Activated CD8-positive, alpha-beta memory T cell treated with anti-CD3 and anti-CD28 coated beads, Interleukin-2, amount 10 ng/mL, durations not matched to agents 7 days and 5 days (primary cell): Measurements from ENCODE around the gene GALNT18. TPM values are rescaled to one million over a fixed set of nuclear protein-coding genes. Genes with fewer than 3 reads are reported as not detected.

ENCODE experiments used
- ATAC-seq: fragments of 150-1000 bp; cut with Tn5 transposase; one replicate; pipeline ENCODE4 v1.10.0; 2021; ENCODE audit warnings: moderate library complexity
- CTCF ChIA-PET: fragments of 350-600 bp; sonication (Branson Sonifier 250); formaldehyde crosslinking; loops from one replicate; lab custom pipeline; 2021; ENCODE audit warnings: antibody characterized with exemption; lab: Charles Lee
- DNase-seq: peaks from one replicate; pipeline ENCODE4 v3.0.0-alpha.2; 2020
- H3K27ac Mint-ChIP-seq: one replicate; pipeline ENCODE4 v1.8.0; 2021; ENCODE audit warnings: mild to moderate bottlenecking, mixed read lengths
- H3K27me3 Mint-ChIP-seq: one replicate; pipeline ENCODE4 v1.8.0; 2021; ENCODE audit warnings: mixed read lengths
- H3K36me3 Mint-ChIP-seq: one replicate; pipeline ENCODE4 v1.8.0; 2021; ENCODE audit warnings: mild to moderate bottlenecking, mixed read lengths
- H3K4me1 Mint-ChIP-seq: one replicate; pipeline ENCODE4 v1.8.0; 2021; ENCODE audit warnings: mixed read lengths
- H3K4me3 Mint-ChIP-seq: one replicate; pipeline ENCODE4 v1.8.0; 2021; ENCODE audit warnings: mild to moderate bottlenecking, moderate library complexity, mixed read lengths
- H3K9me3 Mint-ChIP-seq: one replicate; pipeline ENCODE4 v1.8.0; 2022; ENCODE audit warnings: low read depth, mixed read lengths
- total RNA-seq, 2 experiments: library from RNA; stranded (reverse); gene quantifications; one replicate each; pipeline ENCODE4 v1.2.3, GENCODE V29; 2021

Gene GALNT18
- total RNA-seq, 2 experiments from 2014 or later: 0.32 to 0.70 TPM

DNA sequence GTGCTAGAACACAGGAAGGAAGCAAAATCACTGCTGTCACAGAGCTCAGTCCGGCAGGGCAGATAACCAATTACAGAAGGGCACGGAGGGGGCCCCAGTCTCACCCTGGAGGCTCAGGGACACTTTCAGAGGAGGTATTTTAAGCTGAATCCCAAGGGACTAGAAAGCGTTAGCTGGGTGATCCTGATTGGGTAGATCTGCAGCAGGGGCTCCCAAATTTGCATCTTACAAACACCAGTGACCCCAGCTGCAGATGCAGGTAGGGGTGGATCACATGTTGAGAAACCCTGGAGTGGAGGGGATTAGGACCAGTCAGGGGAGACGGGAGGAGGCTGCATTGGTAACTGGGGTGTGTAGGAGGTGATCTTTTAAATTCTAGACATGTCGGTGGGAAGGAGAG lies 360.2 kb downstream of the GALNT18 start:
- no peak overlapping the region for H3K27ac Mint-ChIP-seq
- H3K27me3 Mint-ChIP-seq: peaks cover 11% of the 10 kb centered on the region
- DNase-seq: peak; percentile 34
- no peaks in the 10 kb centered on the region for H3K36me3 Mint-ChIP-seq
- H3K4me3 Mint-ChIP-seq: no peak overlapping the region
- no peak for ATAC-seq
- no peaks in the 10 kb centered on the region for H3K9me3 Mint-ChIP-seq
- CTCF ChIA-PET: interaction anchor here (1.5 kb wide), 1 partner anchor 225 kb away, joined by 6 read pairs; no protein-coding TSS in a partner anchor
- H3K4me1 Mint-ChIP-seq: no peaks in the 10 kb centered on the region

DNA sequence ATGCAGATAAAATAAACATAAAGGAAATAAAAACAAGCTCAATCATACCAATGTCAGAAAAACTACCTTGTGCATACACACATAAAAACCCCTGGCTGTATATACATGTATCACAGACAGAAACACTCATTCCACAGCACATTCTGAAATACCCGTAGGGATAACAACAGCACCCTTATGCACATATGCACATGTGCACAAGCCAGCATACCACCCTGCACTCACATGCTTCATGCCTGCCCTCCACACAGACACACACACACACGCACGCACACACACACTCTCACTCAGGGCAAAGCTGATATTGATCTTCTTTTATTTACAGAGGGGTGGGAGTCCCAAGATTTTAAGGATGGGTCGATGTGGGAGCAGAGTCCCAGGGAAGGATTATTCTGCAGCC lies 360.9 kb downstream of the GALNT18 start:
- CTCF ChIA-PET: interaction anchor here (0.5 to 1.1 kb wide), 3 partner anchors 104 to 785 kb away, joined by 3 to 4 read pairs (median 3); no protein-coding TSS in a partner anchor
- H3K36me3 Mint-ChIP-seq: no peaks in the 10 kb centered on the region
- peaks cover 11% of the 10 kb centered on the region for H3K27me3 Mint-ChIP-seq
- no peaks in the 10 kb centered on the region for H3K9me3 Mint-ChIP-seq
- no peak overlapping the region for H3K4me3 Mint-ChIP-seq
- no peak for DNase-seq
- ATAC-seq: no peak
- no peaks in the 10 kb centered on the region for H3K4me1 Mint-ChIP-seq
- no peak overlapping the region for H3K27ac Mint-ChIP-seq

DNA sequence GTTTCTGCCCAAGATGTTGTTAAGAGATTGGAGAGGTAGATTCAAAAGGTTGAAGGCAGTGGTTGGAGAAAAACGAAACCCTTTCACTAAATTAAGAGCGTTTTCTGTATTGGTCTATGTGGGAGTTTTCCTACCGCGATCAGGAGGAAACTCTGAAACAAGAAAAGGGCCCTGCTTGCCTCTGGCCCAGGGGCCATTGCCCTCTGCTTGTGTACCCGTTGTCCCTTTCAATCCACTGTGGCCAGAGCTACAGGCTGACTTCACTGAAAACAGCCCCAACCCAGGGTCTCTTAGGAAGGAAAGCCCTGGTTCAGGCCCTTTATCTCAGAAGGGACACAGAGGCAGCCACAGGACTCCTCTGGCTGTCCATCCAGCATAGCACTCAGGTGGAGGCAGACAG lies 367.8 kb downstream of the GALNT18 start:
- H3K27ac Mint-ChIP-seq: no peak overlapping the region
- DNase-seq (no peak), ATAC-seq (no peak)
- no peaks in the 10 kb centered on the region for H3K36me3 Mint-ChIP-seq
- H3K4me1 Mint-ChIP-seq: no peaks in the 10 kb centered on the region
- H3K9me3 Mint-ChIP-seq: no peaks in the 10 kb centered on the region
- peaks cover 10% of the 10 kb centered on the region for H3K27me3 Mint-ChIP-seq
- CTCF ChIA-PET: no interaction called here
- H3K4me3 Mint-ChIP-seq: no peak overlapping the region

DNA sequence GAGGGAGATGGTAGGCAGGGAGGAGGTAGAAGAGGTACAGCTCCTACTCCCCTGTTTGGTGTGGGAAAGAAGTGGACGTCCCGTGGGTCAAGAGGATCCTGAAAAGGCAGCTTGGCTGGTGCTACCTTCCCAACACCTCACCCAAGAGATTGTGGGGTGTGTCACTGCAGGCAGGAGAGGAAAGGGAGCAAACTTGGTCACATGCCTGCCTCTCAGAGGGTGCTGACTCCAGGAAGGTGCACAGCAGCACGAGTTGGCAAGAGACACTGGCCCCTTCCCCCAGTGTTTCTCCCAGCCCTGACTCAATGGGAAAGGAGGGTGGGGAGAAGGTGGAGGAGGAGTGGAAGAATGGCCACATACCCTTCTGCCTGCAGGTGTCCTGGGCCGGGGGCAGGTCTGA lies 368.3 kb downstream of the GALNT18 start:
- Mint-ChIP-seq H3K27me3 (peaks cover 10% of the 10 kb centered on the region), H3K27ac (no peak overlapping the region), H3K4me1 (no peaks in the 10 kb centered on the region), H3K4me3 (no peak overlapping the region), H3K9me3 (no peaks in the 10 kb centered on the region), H3K36me3 (no peaks in the 10 kb centered on the region)
- DNase-seq (no peak), ATAC-seq (no peak)
- CTCF ChIA-PET: no interaction called here

DNA sequence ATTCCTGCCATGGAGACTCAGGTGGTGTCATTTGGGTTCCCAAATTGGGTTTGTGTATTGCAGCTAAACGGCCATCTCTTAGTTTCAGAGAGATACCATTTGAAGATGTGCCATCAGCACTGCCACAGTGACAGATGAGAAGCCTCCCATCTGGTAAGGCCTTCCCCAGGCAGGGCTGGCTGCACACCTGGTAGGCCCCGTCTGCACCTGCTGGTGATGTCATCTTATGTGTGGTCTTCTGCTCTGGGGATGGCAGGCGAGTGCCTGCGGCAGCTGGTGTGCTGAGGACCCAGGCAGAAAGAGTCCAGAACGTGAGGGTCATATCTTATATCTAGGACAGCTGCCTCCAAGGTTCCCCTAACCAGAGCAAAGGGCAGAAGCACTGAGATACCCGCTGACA lies 369.4 kb downstream of the GALNT18 start:
- ATAC-seq (no peak), DNase-seq (no peak)
- Mint-ChIP-seq H3K9me3 (no peaks in the 10 kb centered on the region), H3K4me3 (no peak overlapping the region), H3K27ac (no peak overlapping the region), H3K4me1 (no peaks in the 10 kb centered on the region), H3K36me3 (no peaks in the 10 kb centered on the region), H3K27me3 (peaks cover 10% of the 10 kb centered on the region)
- CTCF ChIA-PET: no interaction called here

DNA sequence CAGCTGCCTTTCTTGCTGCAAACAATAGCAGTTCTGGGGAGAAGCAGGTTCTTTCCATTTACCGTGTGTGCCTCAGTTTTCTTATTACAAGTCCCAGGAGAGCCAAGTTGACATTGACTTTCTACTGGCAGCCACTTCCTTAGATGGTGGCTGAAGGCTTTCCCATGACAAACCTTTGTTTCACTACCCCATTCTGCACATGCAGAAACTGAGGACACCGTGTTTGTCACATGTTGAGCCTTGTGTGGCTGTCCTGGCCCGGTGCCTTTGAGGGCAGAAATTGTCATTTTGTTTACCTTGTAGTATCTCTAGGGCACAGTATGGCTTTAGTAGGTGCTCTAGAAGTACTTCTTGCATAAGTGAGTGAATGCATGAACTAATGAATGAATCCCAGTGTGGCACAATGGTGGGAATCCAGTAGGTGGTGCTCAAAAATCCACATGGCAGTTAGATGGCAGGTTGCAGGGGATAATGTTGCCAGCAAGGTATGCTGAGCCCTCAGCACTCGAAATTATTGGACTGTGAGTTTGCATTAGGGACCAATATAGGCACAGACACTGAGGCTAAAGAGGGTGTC lies 370.3 kb downstream of the GALNT18 start:
- Mint-ChIP-seq H3K4me1 (peaks cover 2% of the 10 kb centered on the region), H3K36me3 (peaks cover 4% of the 10 kb centered on the region), H3K9me3 (peaks cover 5% of the 10 kb centered on the region), H3K27me3 (peaks cover 5% of the 10 kb centered on the region), H3K27ac (no peak overlapping the region), H3K4me3 (no peak overlapping the region)
- DNase-seq: no peak
- no peak for ATAC-seq
- CTCF ChIA-PET: interaction anchor here (1.5 kb wide), 1 partner anchor 224 kb away, joined by 3 read pairs; no protein-coding TSS in a partner anchor

DNA sequence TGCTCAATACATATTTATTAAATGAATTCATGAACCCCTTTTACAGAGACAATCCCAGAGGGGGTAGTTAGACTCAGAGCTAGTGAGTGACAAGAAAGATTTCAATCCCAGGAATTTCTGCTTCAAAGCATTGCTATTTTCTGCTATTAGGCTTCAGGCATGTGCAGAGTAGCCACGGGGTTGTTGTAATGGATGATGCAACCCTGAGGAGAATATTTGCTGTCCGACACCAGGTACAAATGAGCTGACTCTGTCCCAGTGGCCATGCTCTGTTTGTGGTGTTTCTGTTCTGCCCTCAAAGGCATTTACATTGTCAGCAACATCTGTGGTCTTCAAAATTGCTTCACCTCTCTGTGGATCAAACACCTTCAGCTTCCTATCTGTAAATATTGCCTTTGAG lies 371.3 kb downstream of the GALNT18 start:
- Mint-ChIP-seq H3K27me3 (peaks cover 4% of the 10 kb centered on the region), H3K27ac (no peak overlapping the region), H3K36me3 (peaks cover 4% of the 10 kb centered on the region), H3K9me3 (peaks cover 5% of the 10 kb centered on the region), H3K4me3 (no peak overlapping the region), H3K4me1 (peaks cover 2% of the 10 kb centered on the region)
- CTCF ChIA-PET: interaction anchor here (1.5 kb wide), 1 partner anchor 223 kb away, joined by 3 read pairs; no protein-coding TSS in a partner anchor
- DNase-seq: no peak
- no peak for ATAC-seq

DNA sequence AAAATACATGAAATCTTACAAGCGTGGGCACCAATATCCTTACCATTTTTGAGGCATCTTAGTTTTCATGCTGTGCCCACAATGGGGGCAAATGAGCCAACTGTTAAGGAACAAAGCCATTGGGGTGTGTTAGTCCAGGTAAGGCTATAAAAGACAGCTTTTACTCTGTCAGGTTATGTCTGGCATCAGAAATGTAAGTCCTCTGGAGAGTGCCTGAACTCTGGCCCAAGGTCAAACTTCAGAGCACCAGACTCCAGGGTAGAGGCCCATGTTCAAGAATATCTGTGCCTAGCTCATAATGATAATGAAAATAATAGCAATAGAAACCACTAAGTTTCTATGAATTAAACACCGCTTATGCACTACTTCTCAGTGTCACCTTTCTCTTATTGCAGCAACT lies 374.2 kb downstream of the GALNT18 start:
- CTCF ChIA-PET: no interaction called here
- peak; percentile 27 for ATAC-seq
- H3K4me1 Mint-ChIP-seq: peaks cover 2% of the 10 kb centered on the region
- peaks cover 5% of the 10 kb centered on the region for H3K9me3 Mint-ChIP-seq
- no peak overlapping the region for H3K4me3 Mint-ChIP-seq
- H3K36me3 Mint-ChIP-seq: peaks cover 4% of the 10 kb centered on the region
- H3K27me3 Mint-ChIP-seq: no peaks in the 10 kb centered on the region
- no peak overlapping the region for H3K27ac Mint-ChIP-seq
- DNase-seq: no peak

DNA sequence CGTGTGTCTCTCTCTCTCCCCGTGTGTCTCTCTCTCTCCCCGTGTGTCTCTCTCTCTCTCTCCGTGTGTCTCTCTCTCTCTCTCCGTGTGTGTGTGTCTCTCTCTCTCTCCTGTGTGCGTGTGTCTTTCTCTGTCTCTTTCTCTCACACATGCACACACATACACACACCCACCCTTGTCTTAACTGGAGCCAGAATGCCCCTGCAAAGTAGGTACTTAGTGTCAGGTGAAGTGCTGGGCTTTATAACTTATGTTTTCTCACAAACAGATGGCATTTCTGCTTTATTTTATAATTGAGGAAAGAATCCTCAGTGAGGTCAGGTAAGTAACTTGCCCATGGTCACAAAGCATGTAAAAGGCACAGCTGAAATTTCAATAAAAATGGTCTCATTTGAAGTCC lies 374.7 kb downstream of the GALNT18 start:
- H3K4me1 Mint-ChIP-seq: peaks cover 2% of the 10 kb centered on the region
- H3K36me3 Mint-ChIP-seq: peaks cover 4% of the 10 kb centered on the region
- no peak overlapping the region for H3K27ac Mint-ChIP-seq
- CTCF ChIA-PET: no interaction called here
- peaks cover 5% of the 10 kb centered on the region for H3K9me3 Mint-ChIP-seq
- no peak for DNase-seq
- H3K4me3 Mint-ChIP-seq: no peak overlapping the region
- no peaks in the 10 kb centered on the region for H3K27me3 Mint-ChIP-seq
- no peak for ATAC-seq

DNA sequence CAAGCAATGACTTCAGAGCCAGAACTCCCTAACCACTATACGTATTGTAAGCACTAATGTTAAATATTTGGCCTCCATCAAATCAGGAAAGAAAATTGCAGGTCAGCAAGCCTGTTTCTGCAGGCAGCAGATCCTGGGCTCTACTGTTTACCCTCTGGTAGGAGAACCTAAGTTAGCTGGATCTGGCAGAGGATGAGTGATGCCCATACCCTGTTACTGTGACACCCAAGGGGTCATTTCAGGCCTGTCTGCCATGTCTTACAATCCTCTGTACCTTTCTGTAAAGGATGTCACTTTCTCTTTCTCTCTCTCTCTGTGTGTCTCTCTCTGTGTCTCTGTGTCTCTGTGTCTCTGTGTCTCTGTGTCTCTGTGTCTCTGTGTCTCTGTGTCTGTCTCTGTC lies 375.6 kb downstream of the GALNT18 start:
- Mint-ChIP-seq H3K27ac (no peak overlapping the region), H3K4me1 (peaks cover 2% of the 10 kb centered on the region), H3K9me3 (peaks cover 5% of the 10 kb centered on the region), H3K36me3 (peaks cover 4% of the 10 kb centered on the region), H3K4me3 (no peak overlapping the region), H3K27me3 (no peaks in the 10 kb centered on the region)
- ATAC-seq (no peak), DNase-seq (no peak)
- CTCF ChIA-PET: no interaction called here

DNA sequence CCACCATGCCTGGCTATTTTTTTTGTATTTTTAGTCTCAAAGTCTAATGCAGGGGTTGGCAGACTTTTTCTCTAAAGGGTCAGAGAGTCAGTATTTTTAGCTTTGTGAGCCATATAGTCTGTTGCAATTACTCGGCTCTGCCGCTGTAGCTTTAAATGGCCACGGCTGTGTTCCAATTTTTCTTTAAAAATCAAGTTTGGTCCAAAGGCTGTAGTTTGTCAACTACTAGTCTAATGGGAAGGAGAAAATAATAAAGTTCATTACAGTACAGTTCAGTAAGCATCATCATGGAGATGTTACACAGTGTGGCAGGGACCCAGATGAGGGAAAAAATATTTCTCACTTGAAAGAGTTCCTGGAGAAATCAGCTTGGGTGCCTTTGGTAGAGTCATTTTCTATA lies 376.4 kb downstream of the GALNT18 start:
- CTCF ChIA-PET: interaction anchor here (1.1 kb wide), 1 partner anchor 219 kb away, joined by 3 read pairs; no protein-coding TSS in a partner anchor
- H3K4me1 Mint-ChIP-seq: peaks cover 2% of the 10 kb centered on the region
- H3K27me3 Mint-ChIP-seq: no peaks in the 10 kb centered on the region
- peaks cover 4% of the 10 kb centered on the region for H3K36me3 Mint-ChIP-seq
- H3K4me3 Mint-ChIP-seq: no peak overlapping the region
- no peak overlapping the region for H3K27ac Mint-ChIP-seq
- peaks cover 5% of the 10 kb centered on the region for H3K9me3 Mint-ChIP-seq
- ATAC-seq: no peak
- no peak for DNase-seq

DNA sequence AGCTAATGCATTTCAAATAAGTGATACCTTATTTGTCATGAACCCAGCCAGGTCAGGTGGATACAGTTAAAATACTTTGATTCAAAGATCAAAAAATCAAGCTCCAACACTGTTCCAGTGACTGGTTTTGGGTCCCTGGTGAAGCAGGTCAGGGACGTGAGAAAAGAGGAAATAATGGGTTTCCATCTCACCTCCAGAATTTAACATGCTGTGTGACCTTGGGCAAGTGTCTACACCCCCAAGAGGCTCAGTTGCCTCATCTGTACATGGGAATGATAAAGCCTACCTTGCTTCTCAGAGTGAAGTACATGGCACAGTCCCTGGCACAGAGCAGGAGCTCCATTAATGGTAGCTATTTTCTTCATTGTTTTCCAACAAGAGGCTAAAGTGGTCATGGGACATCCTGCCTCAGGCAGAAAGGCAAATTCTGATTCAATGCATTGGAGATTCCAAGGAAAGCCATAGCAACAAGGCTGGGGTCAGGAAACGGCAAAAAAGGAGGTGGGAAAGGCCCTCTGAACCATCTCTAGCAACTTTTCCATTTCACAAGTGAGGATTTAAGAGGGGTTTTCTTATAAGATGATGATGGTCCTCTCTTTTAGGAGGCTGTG lies 377.2 kb downstream of the GALNT18 start:
- CTCF ChIA-PET: interaction anchor here (0.9 to 1.1 kb wide), 2 partner anchors 218 to 311 kb away, joined by 3 read pairs; no protein-coding TSS in a partner anchor
- DNase-seq: no peak
- H3K4me1 Mint-ChIP-seq: peaks cover 2% of the 10 kb centered on the region
- H3K27ac Mint-ChIP-seq: no peak overlapping the region
- no peak for ATAC-seq
- H3K4me3 Mint-ChIP-seq: no peak overlapping the region
- peaks cover 5% of the 10 kb centered on the region for H3K9me3 Mint-ChIP-seq
- H3K27me3 Mint-ChIP-seq: no peaks in the 10 kb centered on the region
- peaks cover 4% of the 10 kb centered on the region for H3K36me3 Mint-ChIP-seq

DNA sequence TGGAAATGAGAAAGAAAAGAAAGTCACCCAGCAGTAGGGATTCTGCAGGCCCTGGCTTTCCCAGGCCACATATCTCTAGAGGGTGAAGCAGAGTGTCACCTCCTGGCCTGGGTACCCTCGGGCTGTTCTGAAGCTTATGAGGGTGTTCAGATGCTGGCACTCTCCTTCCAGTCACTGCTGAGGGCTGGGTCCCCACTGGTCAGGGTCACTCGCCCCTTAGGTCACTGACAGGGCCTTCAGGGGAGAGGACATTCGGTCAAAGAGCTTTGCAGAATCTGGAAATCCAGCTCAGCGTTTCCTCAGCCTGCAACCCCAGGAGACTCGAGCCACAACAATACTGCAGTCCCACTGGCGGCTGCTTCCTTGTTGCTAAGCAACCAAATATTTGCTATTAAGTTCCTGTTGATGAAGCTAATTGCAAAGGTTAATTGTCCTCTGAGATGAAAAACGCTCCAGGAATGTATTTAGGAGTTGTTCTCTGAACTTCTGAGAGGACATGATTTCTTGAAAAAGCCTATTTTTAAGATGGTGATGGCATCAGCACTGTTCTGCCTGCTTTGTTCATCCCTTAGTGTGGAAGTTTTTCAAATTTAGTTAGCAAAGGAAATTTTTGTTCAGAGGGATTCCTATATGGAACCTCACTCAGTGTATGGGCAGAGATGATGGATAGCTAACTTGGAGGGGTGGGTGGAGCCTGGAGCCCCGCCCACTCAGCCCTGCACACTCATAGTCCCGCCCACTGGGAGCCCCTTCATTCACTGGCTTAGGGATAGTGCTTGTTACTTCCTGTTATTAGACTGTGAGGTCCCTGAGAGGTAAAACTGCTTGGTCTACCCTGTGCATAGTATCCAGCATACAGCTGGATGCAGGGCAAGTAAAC lies 378.0 kb downstream of the GALNT18 start:
- H3K27ac Mint-ChIP-seq: no peak overlapping the region
- no peak for DNase-seq
- CTCF ChIA-PET: interaction anchor here (0.9 kb wide), 1 partner anchor 310 kb away, joined by 3 read pairs; no protein-coding TSS in a partner anchor

More for the DNA sequence above, 378.0 kb downstream of the GALNT18 start:
- H3K4me1 Mint-ChIP-seq: peaks cover 2% of the 10 kb centered on the region
- no peak overlapping the region for H3K4me3 Mint-ChIP-seq
- H3K9me3 Mint-ChIP-seq: peaks cover 5% of the 10 kb centered on the region
- peak; percentile 20 for ATAC-seq
- H3K27me3 Mint-ChIP-seq: no peaks in the 10 kb centered on the region
- H3K36me3 Mint-ChIP-seq: peaks cover 4% of the 10 kb centered on the region
